ENCODE data around the gene FZD10.

- TF ChIP-seq EZH2 (IDR thresholded peaks at IDR 0.05; ENCODE audit: low read depth): no peak
- TF ChIP-seq, protein P1, sequence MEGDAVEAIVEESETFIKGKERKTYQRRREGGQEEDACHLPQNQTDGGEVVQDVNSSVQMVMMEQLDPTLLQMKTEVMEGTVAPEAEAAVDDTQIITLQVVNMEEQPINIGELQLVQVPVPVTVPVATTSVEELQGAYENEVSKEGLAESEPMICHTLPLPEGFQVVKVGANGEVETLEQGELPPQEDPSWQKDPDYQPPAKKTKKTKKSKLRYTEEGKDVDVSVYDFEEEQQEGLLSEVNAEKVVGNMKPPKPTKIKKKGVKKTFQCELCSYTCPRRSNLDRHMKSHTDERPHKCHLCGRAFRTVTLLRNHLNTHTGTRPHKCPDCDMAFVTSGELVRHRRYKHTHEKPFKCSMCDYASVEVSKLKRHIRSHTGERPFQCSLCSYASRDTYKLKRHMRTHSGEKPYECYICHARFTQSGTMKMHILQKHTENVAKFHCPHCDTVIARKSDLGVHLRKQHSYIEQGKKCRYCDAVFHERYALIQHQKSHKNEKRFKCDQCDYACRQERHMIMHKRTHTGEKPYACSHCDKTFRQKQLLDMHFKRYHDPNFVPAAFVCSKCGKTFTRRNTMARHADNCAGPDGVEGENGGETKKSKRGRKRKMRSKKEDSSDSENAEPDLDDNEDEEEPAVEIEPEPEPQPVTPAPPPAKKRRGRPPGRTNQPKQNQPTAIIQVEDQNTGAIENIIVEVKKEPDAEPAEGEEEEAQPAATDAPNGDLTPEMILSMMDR (conservative IDR thresholded peaks at IDR 0.05): no peak
Measured at GRCh38 chr12:130158754-130159059, 3.6 kb upstream of the FZD10 start.
